NT2/D1 (cell line): ENCODE results near the gene SLC30A7.
A peak's percentile ranks its signal among the peaks of the same experiment; 100 is the strongest.

Experiments
- DNase-seq: peaks from one replicate; pipeline ENCODE4 v3.0.0-alpha.2; 2011; ENCODE audit warnings: low read depth, low spot score
- H3K27me3 ChIP-seq: 2 replicates; pipeline ENCODE4 v1.6.0; 2011; ENCODE audit warnings: mild to moderate bottlenecking; ENCODE audit not compliant: insufficient read length, insufficient read depth
- H3K36me3 ChIP-seq: 2 replicates; pipeline ENCODE4 v1.6.1; 2011; ENCODE audit warnings: mild to moderate bottlenecking, low read length, mixed read lengths; ENCODE audit not compliant: insufficient read depth, insufficient read length
- H3K4me1 ChIP-seq: 2 replicates; pipeline ENCODE4 v1.5.1; 2011; ENCODE audit not compliant: insufficient read depth, insufficient read length
- H3K4me3 ChIP-seq: 2 replicates; pipeline ENCODE4 v1.5.1; 2011; ENCODE audit warnings: low read depth; ENCODE audit not compliant: insufficient read length
- H3K9ac ChIP-seq: 2 replicates; pipeline ENCODE4 v1.6.0; 2011; ENCODE audit warnings: low read depth; ENCODE audit not compliant: insufficient read length
- H3K9me3 ChIP-seq: 2 replicates; pipeline ENCODE4 v1.5.1; 2011; ENCODE audit warnings: mild to moderate bottlenecking, low read length; ENCODE audit not compliant: insufficient read depth
- SUZ12 ChIP-seq: IDR thresholded peaks from 2 replicates; pipeline ENCODE4 v1.6.1; 2011; ENCODE audit not compliant: insufficient read length, insufficient read depth; ENCODE audit errors: extremely low read depth
- YY1 ChIP-seq: IDR thresholded peaks from 2 replicates; pipeline ENCODE4 v1.6.1; 2011; ENCODE audit not compliant: insufficient read length, insufficient read depth
- ZNF274 ChIP-seq: IDR thresholded peaks from 2 replicates; pipeline ENCODE4 v1.6.1; 2011; ENCODE audit warnings: mild to moderate bottlenecking, low read depth, low read length

SLC30A7 gene

DNA sequence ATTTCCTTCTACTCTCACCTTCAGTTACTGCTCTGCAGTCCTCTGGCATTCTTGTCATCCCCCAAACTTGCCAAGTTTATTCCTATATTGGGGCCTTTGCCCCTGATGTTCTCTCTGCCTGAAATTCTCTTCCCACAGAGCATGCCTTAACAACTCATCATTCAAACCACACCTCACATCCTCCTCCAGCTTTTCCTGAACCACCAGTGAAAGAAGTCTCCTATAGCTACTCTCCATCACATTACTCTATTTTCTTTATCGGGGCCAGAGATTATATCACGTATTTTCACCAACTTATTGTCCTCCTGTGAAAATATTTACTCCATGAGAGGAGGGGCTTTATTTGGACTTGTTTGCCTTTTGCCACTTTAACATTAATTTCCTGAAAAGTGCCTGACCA lies 33.3 kb upstream of the SLC30A7 start:
- H3K36me3 ChIP-seq, result no peaks in the 10 kb centered on the region
- TF ChIP-seq YY1 (no peak), SUZ12 (no peak), ZNF274 (no peak)
- no peaks in the 10 kb centered on the region for H3K4me1 ChIP-seq
- no peak for DNase-seq
- no peak overlapping the region for H3K4me3 ChIP-seq
- H3K27me3 ChIP-seq, result no peaks in the 10 kb centered on the region
- H3K9ac ChIP-seq, result no peak overlapping the region
- no peaks in the 10 kb centered on the region for H3K9me3 ChIP-seq

DNA sequence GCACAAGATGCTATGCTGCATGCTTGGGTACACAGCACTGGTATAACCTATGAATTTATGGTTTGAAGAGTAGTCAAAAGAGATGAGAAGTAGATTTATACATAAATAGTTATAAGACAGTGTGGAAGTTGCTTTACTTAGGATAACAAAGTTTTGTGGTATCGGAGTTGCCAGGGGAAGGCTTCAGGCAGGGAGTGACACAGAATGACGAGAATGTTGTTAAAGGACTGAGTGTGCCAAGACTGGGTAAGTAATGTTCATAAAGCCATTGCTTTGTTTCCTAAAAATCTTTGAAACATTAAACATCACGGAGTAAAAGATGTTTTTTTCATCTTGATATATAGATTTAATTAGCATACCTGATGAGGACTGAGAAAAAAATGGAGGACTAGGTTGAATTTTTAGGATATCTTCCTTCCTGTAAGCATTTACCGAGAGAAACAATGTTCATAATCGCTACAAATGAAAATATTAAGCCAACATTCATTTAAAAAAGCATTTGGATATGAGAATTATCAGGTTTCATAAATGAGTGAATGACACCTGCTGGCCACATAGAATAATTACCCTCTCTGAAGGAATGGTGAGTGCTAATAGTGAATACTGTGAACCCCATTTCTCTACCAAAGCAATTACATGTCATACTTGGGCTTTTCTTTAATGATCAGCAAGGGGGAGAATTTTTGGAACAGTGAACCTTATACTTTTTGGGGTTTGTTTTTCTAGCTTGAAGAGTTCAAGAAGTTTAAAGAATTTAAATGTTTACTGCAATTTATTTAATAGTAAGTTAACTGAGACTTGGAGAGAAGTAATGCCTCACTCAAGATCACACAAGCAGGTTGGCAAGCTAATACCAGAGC lies 29.6 kb upstream of the SLC30A7 start:
- DNase-seq, result no peak
- TF ChIP-seq SUZ12 (no peak), ZNF274 (no peak), YY1 (no peak)
- H3K9ac ChIP-seq, result no peak overlapping the region

DNA sequence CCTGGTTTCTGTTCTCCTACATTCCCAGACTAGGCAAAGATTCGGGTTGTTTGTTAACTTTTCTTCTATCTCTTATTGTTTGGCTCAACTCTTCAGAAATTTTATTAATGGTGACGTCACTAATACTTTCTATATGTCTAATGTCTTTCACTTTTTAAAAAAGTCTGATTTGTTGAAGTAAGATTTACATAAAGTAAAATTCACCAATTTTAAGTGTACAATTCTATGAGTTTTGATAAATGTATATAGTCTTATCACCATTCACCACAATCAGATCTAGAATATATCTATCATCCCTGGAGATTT lies 29.0 kb upstream of the SLC30A7 start:
- Histone ChIP-seq H3K4me3 (no peak overlapping the region), H3K36me3 (no peaks in the 10 kb centered on the region), H3K9ac (no peak overlapping the region), H3K4me1 (no peaks in the 10 kb centered on the region), H3K27me3 (no peaks in the 10 kb centered on the region), H3K9me3 (no peaks in the 10 kb centered on the region)
- TF ChIP-seq SUZ12 (no peak), ZNF274 (no peak), YY1 (no peak)
- no peak for DNase-seq

More for the DNA sequence above, 29.6 kb upstream of the SLC30A7 start:
- no peaks in the 10 kb centered on the region for H3K9me3 ChIP-seq
- no peaks in the 10 kb centered on the region for H3K36me3 ChIP-seq
- no peak overlapping the region for H3K4me3 ChIP-seq
- no peaks in the 10 kb centered on the region for H3K4me1 ChIP-seq
- H3K27me3 ChIP-seq, result no peaks in the 10 kb centered on the region

DNA sequence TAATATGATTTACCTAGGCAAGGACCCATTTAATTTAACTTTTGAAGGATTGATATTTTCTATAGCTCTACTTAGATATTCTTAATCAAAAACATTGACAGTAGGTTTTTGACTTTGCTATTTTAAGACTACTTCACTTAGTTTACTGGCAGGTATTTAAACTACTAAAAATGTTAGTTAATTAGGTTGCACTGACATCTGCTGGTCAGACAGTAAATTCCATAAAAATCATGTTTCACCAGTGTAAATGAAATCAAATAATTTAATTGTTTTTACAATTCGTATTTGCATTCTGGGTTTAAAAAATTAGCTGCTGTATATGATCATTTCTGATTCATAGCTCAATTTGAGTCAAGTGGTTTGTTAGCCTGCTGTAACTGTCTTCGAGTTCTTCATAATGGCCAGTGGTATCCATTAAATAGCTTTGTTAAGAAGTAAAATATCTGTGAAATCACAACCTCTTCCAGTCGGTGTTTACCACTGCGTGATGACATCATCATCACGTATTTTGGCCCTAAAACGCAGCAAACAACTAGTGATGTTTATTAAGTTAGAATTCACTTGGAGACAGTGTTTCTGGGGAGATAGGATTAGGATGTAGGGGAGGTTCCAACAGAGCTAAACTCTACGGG lies 27.4 kb upstream of the SLC30A7 start:
- H3K36me3 ChIP-seq, result no peaks in the 10 kb centered on the region
- no peak overlapping the region for H3K4me3 ChIP-seq
- H3K27me3 ChIP-seq, result no peaks in the 10 kb centered on the region
- peak; percentile 8 for DNase-seq
- no peak overlapping the region for H3K9ac ChIP-seq
- TF ChIP-seq YY1 (no peak), SUZ12 (no peak), ZNF274 (no peak)
- H3K4me1 ChIP-seq, result no peaks in the 10 kb centered on the region
- H3K9me3 ChIP-seq, result no peaks in the 10 kb centered on the region

DNA sequence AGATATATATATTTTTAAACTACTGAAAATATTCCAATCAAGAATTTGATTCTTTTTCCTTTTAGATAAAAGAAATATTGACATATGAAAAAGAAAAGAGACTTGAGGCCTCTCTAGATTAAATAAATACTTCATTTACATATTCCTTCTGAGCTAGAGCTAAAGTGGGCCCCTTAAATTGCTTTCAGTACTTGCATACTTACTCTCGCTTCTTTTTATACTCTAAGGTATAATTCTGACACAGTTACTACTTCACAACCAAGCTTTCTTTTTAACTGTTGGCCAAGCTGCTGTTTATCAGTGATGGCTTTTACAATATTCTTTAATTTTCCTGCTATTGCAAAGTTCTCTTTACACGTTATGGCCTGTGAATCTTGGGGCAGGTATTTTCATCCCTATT lies 25.9 kb upstream of the SLC30A7 start:
- Histone ChIP-seq H3K27me3 (no peaks in the 10 kb centered on the region), H3K36me3 (peaks cover 5% of the 10 kb centered on the region), H3K9ac (no peak overlapping the region), H3K9me3 (no peaks in the 10 kb centered on the region), H3K4me1 (no peaks in the 10 kb centered on the region), H3K4me3 (no peak overlapping the region)
- TF ChIP-seq ZNF274, result no peak
- TF ChIP-seq SUZ12, result no peak
- TF ChIP-seq YY1, result no peak
- no peak for DNase-seq

DNA sequence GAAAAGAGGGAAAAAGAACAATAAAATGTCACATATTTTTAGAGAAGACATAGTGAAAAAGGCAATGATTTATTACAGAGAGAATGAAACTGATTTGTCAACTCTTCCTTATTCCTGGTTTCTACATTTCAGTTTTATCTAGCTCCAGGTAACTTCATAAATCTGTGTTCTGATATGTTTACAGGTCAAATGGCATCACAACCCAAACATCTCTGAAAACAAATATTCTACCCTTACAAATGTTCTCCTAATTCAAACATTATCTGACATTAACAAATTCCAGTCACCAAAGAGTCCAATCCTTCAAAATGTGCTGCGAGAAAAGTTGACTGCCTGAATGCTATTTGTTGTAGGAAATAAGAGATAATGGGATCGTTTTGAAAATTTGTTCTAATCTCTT lies 21.5 kb upstream of the SLC30A7 start:
- H3K9ac ChIP-seq, result no peak overlapping the region
- no peaks in the 10 kb centered on the region for H3K4me1 ChIP-seq
- H3K4me3 ChIP-seq, result no peak overlapping the region
- no peak for DNase-seq
- no peak for TF ChIP-seq SUZ12
- no peak for TF ChIP-seq ZNF274
- no peak for TF ChIP-seq YY1
- no peaks in the 10 kb centered on the region for H3K9me3 ChIP-seq
- H3K36me3 ChIP-seq, result peaks cover 14% of the 10 kb centered on the region
- H3K27me3 ChIP-seq, result no peaks in the 10 kb centered on the region

DNA sequence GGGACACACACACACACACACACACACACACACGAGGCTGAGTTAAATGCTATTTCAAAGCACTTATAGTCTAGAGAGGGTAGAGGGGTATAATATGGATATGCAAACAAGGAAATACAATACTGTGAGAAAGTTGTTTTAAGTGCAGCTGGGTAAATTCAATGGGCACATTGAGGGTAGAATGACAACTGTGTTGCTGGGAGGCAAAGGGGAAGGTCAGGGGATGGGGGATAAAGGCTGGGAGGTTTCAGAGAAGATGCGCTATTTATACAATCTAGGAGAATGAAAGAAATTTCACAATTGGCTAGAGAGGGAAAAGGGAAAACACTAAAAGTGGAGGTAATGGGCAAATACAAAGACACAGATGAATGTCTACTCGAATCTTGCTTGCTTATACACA lies 20.7 kb upstream of the SLC30A7 start:
- no peaks in the 10 kb centered on the region for H3K9me3 ChIP-seq
- H3K4me3 ChIP-seq, result no peak overlapping the region
- H3K4me1 ChIP-seq, result no peaks in the 10 kb centered on the region
- DNase-seq, result no peak
- H3K9ac ChIP-seq, result no peak overlapping the region
- no peaks in the 10 kb centered on the region for H3K27me3 ChIP-seq
- TF ChIP-seq YY1 (no peak), ZNF274 (no peak), SUZ12 (no peak)
- H3K36me3 ChIP-seq, result peaks cover 16% of the 10 kb centered on the region
